ENCODE data around the gene MCAT. TPM values are rescaled to one million over a fixed set of nuclear protein-coding genes. Genes with fewer than 3 reads are reported as not detected.

MCAT gene
- total and polyA plus RNA-seq, 11 donors = 13.4 to 32.6 (median 15.7) TPM

DNA sequence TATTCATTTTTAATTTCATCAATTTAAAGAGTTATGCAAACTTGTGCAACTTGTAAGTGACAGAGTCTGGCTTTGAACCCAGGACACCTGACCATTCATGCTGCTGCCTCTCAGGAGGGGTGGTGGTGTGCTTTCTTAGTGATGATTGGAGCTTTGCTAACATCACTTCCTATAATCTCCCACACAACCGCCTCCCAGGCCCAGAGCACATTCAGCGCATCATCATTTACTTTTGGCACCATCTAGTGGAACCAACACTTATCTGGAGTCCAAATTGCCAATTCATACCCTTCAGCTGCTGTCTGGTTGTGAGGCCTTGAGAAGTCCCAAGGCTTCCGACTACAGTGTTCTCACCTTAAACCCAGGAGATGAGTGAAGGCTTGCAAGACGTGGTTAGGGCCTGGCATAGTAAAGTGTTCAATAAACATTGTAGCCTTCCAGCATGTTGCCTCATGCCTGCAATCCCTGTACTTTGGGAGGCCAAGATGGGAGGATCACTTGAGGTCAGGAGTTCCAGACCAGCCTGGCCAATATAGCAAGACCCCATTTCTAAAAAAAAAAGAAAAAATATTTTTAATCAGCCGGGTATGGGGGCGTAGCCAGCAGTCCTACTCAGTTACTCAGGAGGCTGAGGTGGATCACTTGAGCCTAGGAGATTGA, 52.9 kb downstream of the MCAT start:
- no peaks in the 10 kb centered on the region for H3K9me3 ChIP-seq
- H3K27ac ChIP-seq = peak overlapping the region in 5 of 12 donors; percentile 57 to 77 (median 69)
- no peak for TF ChIP-seq POLR2A (IDR thresholded peaks at IDR 0.05)
- TF ChIP-seq, protein P1, sequence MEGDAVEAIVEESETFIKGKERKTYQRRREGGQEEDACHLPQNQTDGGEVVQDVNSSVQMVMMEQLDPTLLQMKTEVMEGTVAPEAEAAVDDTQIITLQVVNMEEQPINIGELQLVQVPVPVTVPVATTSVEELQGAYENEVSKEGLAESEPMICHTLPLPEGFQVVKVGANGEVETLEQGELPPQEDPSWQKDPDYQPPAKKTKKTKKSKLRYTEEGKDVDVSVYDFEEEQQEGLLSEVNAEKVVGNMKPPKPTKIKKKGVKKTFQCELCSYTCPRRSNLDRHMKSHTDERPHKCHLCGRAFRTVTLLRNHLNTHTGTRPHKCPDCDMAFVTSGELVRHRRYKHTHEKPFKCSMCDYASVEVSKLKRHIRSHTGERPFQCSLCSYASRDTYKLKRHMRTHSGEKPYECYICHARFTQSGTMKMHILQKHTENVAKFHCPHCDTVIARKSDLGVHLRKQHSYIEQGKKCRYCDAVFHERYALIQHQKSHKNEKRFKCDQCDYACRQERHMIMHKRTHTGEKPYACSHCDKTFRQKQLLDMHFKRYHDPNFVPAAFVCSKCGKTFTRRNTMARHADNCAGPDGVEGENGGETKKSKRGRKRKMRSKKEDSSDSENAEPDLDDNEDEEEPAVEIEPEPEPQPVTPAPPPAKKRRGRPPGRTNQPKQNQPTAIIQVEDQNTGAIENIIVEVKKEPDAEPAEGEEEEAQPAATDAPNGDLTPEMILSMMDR (IDR thresholded peaks at IDR 0.05) = peak in 10 of 12 donors; percentile 7 to 58 (median 36)
- H3K4me3 ChIP-seq = peak overlapping the region in 1 of 12 donors; percentile 90
- no peaks in the 10 kb centered on the region for H3K36me3 ChIP-seq
- intact Hi-C loops (cut with DNase I) = loop anchor here in 2 of 10 donors (5.0 to 10.0 kb wide), 2 partner anchors 225 to 428 kb away; no protein-coding TSS in a partner anchor
- WGBS, 4 donors = 43 to 58% (median 53%) methylated on average over 6 of the region's 6 CpGs
- ATAC-seq (peak; percentile 28 to 71 (median 54)), DNase-seq (peak in 4 of 5 donors; percentile 36 to 59 (median 50))
- peaks cover 0 to 37% (median 14%) of the 10 kb centered on the region in 12 donors for H3K4me1 ChIP-seq
- H3K27me3 ChIP-seq = no peaks in the 10 kb centered on the region

GRCh38 chr22:43088984-43089717, 54.0 kb downstream of the MCAT start, which contains the start of gene TTLL1:
Gene TTLL1 (minus strand): TSS chr22:43089391. CDS start chr22:43075586, 13,805 bp downstream.
- WGBS, 4 donors = 4 to 8% (median 5%) methylated on average over 39 to 64 of the region's 64 CpGs
- no peaks in the 10 kb centered on the region for H3K27me3 ChIP-seq
- ATAC-seq (peak; percentile 90 to 95 (median 93)), DNase-seq (peak; percentile 90 to 95 (median 93))
- H3K4me1 ChIP-seq = peaks cover 0 to 30% (median 12%) of the 10 kb centered on the region in 12 donors
- H3K27ac ChIP-seq = peak within 1 kb of the TSS in 11 of 12 donors; percentile 47 to 77 (median 67)
- H3K36me3 ChIP-seq = no peaks in the 10 kb centered on the region
- H3K4me3 ChIP-seq = peak within 1 kb of the TSS; percentile 38 to 96 (median 84)
- TF ChIP-seq, protein P1 (IDR thresholded peaks at IDR 0.05) = peak in 2 of 12 donors; percentile 14 to 15
- peak in 1 of 2 donors; percentile 42 for TF ChIP-seq POLR2A (IDR thresholded peaks at IDR 0.05)
- intact Hi-C loops (cut with DNase I) = loop anchor here in 4 of 10 donors (2.0 to 10.0 kb wide), 5 partner anchors 64 to 308 kb away; no protein-coding TSS in a partner anchor
- H3K9me3 ChIP-seq = no peaks in the 10 kb centered on the region

- peak overlapping the region in 9 of 12 donors; percentile 57 to 77 (median 69) for H3K27ac ChIP-seq
- WGBS, 4 donors = 52 to 64% (median 60%) methylated on average over 9 of the region's 9 CpGs
- intact Hi-C loops (cut with DNase I) = loop anchor here in 4 of 10 donors (2.0 to 10.0 kb wide), 5 partner anchors 64 to 308 kb away; no protein-coding TSS in a partner anchor
- H3K36me3 ChIP-seq = no peaks in the 10 kb centered on the region
- DNase-seq = no peak
- H3K27me3 ChIP-seq = no peaks in the 10 kb centered on the region
- TF ChIP-seq, protein P1 (IDR thresholded peaks at IDR 0.05) = no peak
- TF ChIP-seq POLR2A (IDR thresholded peaks at IDR 0.05) = no peak
- peaks cover 0 to 30% (median 9%) of the 10 kb centered on the region in 12 donors for H3K4me1 ChIP-seq
- ATAC-seq = no peak
- peak overlapping the region; percentile 38 to 96 (median 84) for H3K4me3 ChIP-seq
- no peaks in the 10 kb centered on the region for H3K9me3 ChIP-seq
These were observed 54.6 kb downstream of the MCAT start for GRCh38 chr22:43088627-43088983.
